Measurements from ENCODE around the gene ALDH2.
"Not testable (repeated sequence)": the region's sequence is repeated elsewhere in the genome, so short reads cannot be mapped to it uniquely, and the experiment has no call there.

ALDH2 gene

GRCh38 chr12:111733340-111733915 lies 33.3 kb upstream of the ALDH2 start:
- no peak for TF ChIP-seq CTCF (IDR thresholded peaks at IDR 0.05; ENCODE audit: insufficient read depth, low read length, missing control alignments)
- ChIA-PET CTCF (no interaction called here), POLR2A (no interaction called here)
- no peak overlapping the region for H3K4me3 ChIP-seq (ENCODE audit: low read depth, low read length)
- DNase-seq (ENCODE audit: low read depth, low spot score), result no peak

GRCh38 chr12:111739524-111739923 lies 27.2 kb upstream of the ALDH2 start:
- DNase-seq (ENCODE audit: low read depth, low spot score); POLR2A ChIA-PET; H3K4me3 ChIP-seq (ENCODE audit: low read depth, low read length): not testable (repeated sequence)
- CTCF ChIA-PET, result interaction anchor here (0.7 kb wide), 2 partner anchors 13 to 672 kb away, joined by 3 read pairs; no protein-coding TSS in a partner anchor

GRCh38 chr12:111741235-111741812 lies 25.4 kb upstream of the ALDH2 start:
- ChIA-PET CTCF (interaction anchor here (1.6 to 1.8 kb wide), 2 partner anchors 12 to 72 kb away, joined by 5 to 9 read pairs; no protein-coding TSS in a partner anchor), POLR2A (no interaction called here)
- H3K4me3 ChIP-seq (ENCODE audit: low read depth, low read length), result no peak overlapping the region
- TF ChIP-seq CTCF (IDR thresholded peaks at IDR 0.05; ENCODE audit: insufficient read depth, low read length, missing control alignments), result no peak
- no peak for DNase-seq (ENCODE audit: low read depth, low spot score)

- no peak overlapping the region for H3K4me3 ChIP-seq (ENCODE audit: low read depth, low read length)
- ChIA-PET CTCF (interaction anchor here (1.0 to 3.3 kb wide), 3 partner anchors 14 to 71 kb away, joined by 3 to 14 read pairs (median 10); no protein-coding TSS in a partner anchor), POLR2A (no interaction called here)
- no peak for DNase-seq (ENCODE audit: low read depth, low spot score)
- TF ChIP-seq CTCF (IDR thresholded peaks at IDR 0.05; ENCODE audit: insufficient read depth, low read length, missing control alignments), result no peak
Measured at GRCh38 chr12:111745211-111745610, 21.5 kb upstream of the ALDH2 start.

- CTCF ChIA-PET, result interaction anchor here (1.4 kb wide), 2 partner anchors 11 to 69 kb away, joined by 5 read pairs; no protein-coding TSS in a partner anchor
- POLR2A ChIA-PET, result no interaction called here
- no peak for DNase-seq (ENCODE audit: low read depth, low spot score)
- no peak overlapping the region for H3K4me3 ChIP-seq (ENCODE audit: low read depth, low read length)
- no peak for TF ChIP-seq CTCF (IDR thresholded peaks at IDR 0.05; ENCODE audit: insufficient read depth, low read length, missing control alignments)
Measured at GRCh38 chr12:111747333-111747732, 19.4 kb upstream of the ALDH2 start.

- TF ChIP-seq CTCF (IDR thresholded peaks at IDR 0.05; ENCODE audit: insufficient read depth, low read length, missing control alignments), result no peak
- no peak overlapping the region for H3K4me3 ChIP-seq (ENCODE audit: low read depth, low read length)
- POLR2A ChIA-PET, result no interaction called here
- CTCF ChIA-PET, result interaction anchor here (1.4 kb wide), 1 partner anchor 12 kb away, joined by 5 read pairs; no protein-coding TSS in a partner anchor
- DNase-seq (ENCODE audit: low read depth, low spot score), result no peak
Measured at GRCh38 chr12:111748151-111748672, 18.5 kb upstream of the ALDH2 start.
